Smooth muscle cell (in vitro differentiated cells): ENCODE data around the gene ARFGEF3. TPM values are rescaled to one million over a fixed set of nuclear protein-coding genes. Genes with fewer than 3 reads are reported as not detected.

Experiments used
- DNase-seq: peaks from one replicate; lab custom pipeline; 2025; ENCODE audit not compliant: unreplicated experiment; lab: John Stamatoyannopoulos, UW
- H2AFZ ChIP-seq: fragments of 200-600 bp; sonication (generic); 2 replicates; pipeline ENCODE4 v1.6.0; 2016; ENCODE audit warnings: antibody characterized with exemption, low read depth, mild to moderate bottlenecking
- H3F3A ChIP-seq: fragments of 200-600 bp; sonication (generic); 2 replicates; pipeline ENCODE4 v1.6.0; 2017; ENCODE audit warnings: antibody characterized with exemption, low read depth
- H3K27ac ChIP-seq: fragments of 200-600 bp; sonication (generic); 2 replicates; pipeline ENCODE4 v1.5.1; 2016; ENCODE audit warnings: low read depth, mild to moderate bottlenecking
- H3K27me3 ChIP-seq: fragments of 200-600 bp; sonication (generic); 2 replicates; pipeline ENCODE4 v1.6.1; 2016; ENCODE audit warnings: low read depth, mild to moderate bottlenecking
- H3K36me3 ChIP-seq: fragments of 200-600 bp; sonication (generic); 2 replicates; pipeline ENCODE4 v1.5.1; 2016; ENCODE audit warnings: low read depth
- H3K4me1 ChIP-seq: fragments of 200-600 bp; sonication (generic); 2 replicates; pipeline ENCODE4 v1.5.1; 2016; ENCODE audit warnings: low read depth
- H3K4me2 ChIP-seq: fragments of 200-600 bp; sonication (generic); 2 replicates; pipeline ENCODE4 v1.6.0; 2016; ENCODE audit warnings: mild to moderate bottlenecking
- H3K4me3 ChIP-seq: fragments of 200-600 bp; sonication (generic); 2 replicates; pipeline ENCODE4 v1.5.1; 2016; ENCODE audit warnings: mild to moderate bottlenecking
- H3K79me2 ChIP-seq: fragments of 200-600 bp; sonication (generic); 2 replicates; pipeline ENCODE4 v1.6.0; 2016; ENCODE audit warnings: low read depth, mild to moderate bottlenecking
- H3K9ac ChIP-seq: fragments of 200-600 bp; sonication (generic); 2 replicates; pipeline ENCODE4 v1.6.0; 2016; ENCODE audit warnings: low read depth
- H3K9me3 ChIP-seq: fragments of 200-600 bp; sonication (generic); replicated peaks from 2 replicates; pipeline ENCODE4 v1.5.1; 2016; ENCODE audit warnings: low read depth
- H4K20me1 ChIP-seq: fragments of 200-600 bp; sonication (generic); 2 replicates; pipeline ENCODE4 v1.6.0; 2016; ENCODE audit warnings: low read depth
- WGBS: methylation state at CpG from one replicate; pipeline ENCODE4 v1.1.7; 2016; ENCODE audit warnings: low lambda C conversion rate; 5-methylcytosine and 5-hydroxymethylcytosine counted together
- polyA plus RNA-seq: library from polyadenylated mRNA; unstranded; fragments of >200 nt; fragmentation: Nextera tagmentation; extraction: Ambion mirVana; gene quantifications from 2 replicates; pipeline ENCODE4 v1.2.1, GENCODE V29; 2016
- total RNA-seq: library from RNA; depleted of rRNA; stranded (reverse); fragments of >200 nt; gene quantifications from 2 replicates; pipeline ENCODE4 v1.2.3, GENCODE V29; 2014
- TF ChIP-seq, protein P1 (sequence below): fragments of 200-600 bp; sonication (generic); IDR thresholded peaks from 2 replicates; pipeline ENCODE4 v1.5.1; 2017; ENCODE audit warnings: borderline replicate concordance, mild to moderate bottlenecking, antibody characterized with exemption; ENCODE audit not compliant: insufficient read depth, poor library complexity, severe bottlenecking

ARFGEF3 gene
- total and polyA plus RNA-seq, 2 experiments from 2014 or later = 0.06 to 2.2 TPM

DNA sequence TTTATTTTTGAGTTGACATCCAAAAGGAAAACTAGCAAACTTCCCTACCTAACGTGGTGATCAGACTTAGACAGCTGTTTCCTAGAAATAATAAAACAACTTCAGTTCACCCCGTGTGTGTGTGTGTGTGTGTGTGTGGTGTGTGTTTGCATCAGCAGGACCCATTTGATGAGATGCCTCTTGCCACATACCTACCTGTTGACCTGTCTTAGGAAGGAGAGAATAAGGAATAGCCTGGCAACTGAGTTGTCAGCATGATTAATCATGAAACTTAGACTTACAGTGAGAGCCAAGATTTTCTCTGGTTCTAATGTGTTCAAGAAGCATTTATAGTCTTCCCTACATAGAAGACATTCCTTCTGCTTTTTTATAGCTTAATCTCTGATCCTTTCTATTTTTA, 72.6 kb downstream of the ARFGEF3 start:
- TF ChIP-seq, protein P1, sequence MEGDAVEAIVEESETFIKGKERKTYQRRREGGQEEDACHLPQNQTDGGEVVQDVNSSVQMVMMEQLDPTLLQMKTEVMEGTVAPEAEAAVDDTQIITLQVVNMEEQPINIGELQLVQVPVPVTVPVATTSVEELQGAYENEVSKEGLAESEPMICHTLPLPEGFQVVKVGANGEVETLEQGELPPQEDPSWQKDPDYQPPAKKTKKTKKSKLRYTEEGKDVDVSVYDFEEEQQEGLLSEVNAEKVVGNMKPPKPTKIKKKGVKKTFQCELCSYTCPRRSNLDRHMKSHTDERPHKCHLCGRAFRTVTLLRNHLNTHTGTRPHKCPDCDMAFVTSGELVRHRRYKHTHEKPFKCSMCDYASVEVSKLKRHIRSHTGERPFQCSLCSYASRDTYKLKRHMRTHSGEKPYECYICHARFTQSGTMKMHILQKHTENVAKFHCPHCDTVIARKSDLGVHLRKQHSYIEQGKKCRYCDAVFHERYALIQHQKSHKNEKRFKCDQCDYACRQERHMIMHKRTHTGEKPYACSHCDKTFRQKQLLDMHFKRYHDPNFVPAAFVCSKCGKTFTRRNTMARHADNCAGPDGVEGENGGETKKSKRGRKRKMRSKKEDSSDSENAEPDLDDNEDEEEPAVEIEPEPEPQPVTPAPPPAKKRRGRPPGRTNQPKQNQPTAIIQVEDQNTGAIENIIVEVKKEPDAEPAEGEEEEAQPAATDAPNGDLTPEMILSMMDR = no peak
- H3K4me3 ChIP-seq = no peak overlapping the region
- no peak for DNase-seq
- H3K9ac ChIP-seq = no peak overlapping the region
- no peaks in the 10 kb centered on the region for H3K79me2 ChIP-seq
- H3K9me3 ChIP-seq = no peaks in the 10 kb centered on the region
- WGBS = 58% methylated on average over 2 of the region's 2 CpGs
- H3K4me2 ChIP-seq = no peak overlapping the region
- no peaks in the 10 kb centered on the region for H3K36me3 ChIP-seq
- no peaks in the 10 kb centered on the region for H3F3A ChIP-seq
- H3K27ac ChIP-seq = no peak overlapping the region
- H3K27me3 ChIP-seq = no peaks in the 10 kb centered on the region
- no peaks in the 10 kb centered on the region for H4K20me1 ChIP-seq
- H2AFZ ChIP-seq = no peak overlapping the region
- no peaks in the 10 kb centered on the region for H3K4me1 ChIP-seq

DNA sequence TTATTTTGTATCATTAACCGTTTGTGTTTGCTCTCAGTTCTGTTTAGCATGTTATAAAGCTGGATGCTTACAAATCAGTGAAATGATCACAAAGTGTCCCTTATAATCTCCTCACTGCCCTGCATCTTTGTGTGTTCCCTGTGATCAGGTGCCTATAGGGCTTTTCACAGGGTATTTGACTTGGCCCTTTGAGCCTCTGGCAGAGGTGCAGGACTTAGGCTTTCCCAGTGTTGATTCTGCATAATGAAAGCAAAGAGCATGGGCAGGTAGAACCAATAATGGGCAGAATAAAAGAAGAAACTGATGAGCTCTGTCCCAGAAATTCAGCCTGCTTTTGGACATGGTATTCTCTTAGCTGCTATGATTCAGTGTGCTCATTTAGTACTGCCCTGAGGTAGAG, 73.5 kb downstream of the ARFGEF3 start:
- H3K4me2 ChIP-seq = no peak overlapping the region
- no peak for DNase-seq
- H3K9ac ChIP-seq = no peak overlapping the region
- H3K9me3 ChIP-seq = no peaks in the 10 kb centered on the region
- TF ChIP-seq, protein P1 = no peak
- no peaks in the 10 kb centered on the region for H3K4me1 ChIP-seq
- H2AFZ ChIP-seq = no peak overlapping the region
- H3F3A ChIP-seq = no peaks in the 10 kb centered on the region
- no peaks in the 10 kb centered on the region for H3K79me2 ChIP-seq
- no peaks in the 10 kb centered on the region for H4K20me1 ChIP-seq
- no peaks in the 10 kb centered on the region for H3K27me3 ChIP-seq
- H3K27ac ChIP-seq = no peak overlapping the region
- H3K36me3 ChIP-seq = no peaks in the 10 kb centered on the region
- H3K4me3 ChIP-seq = no peak overlapping the region
- WGBS = 73% methylated on average over 1 of the region's 1 CpG

DNA sequence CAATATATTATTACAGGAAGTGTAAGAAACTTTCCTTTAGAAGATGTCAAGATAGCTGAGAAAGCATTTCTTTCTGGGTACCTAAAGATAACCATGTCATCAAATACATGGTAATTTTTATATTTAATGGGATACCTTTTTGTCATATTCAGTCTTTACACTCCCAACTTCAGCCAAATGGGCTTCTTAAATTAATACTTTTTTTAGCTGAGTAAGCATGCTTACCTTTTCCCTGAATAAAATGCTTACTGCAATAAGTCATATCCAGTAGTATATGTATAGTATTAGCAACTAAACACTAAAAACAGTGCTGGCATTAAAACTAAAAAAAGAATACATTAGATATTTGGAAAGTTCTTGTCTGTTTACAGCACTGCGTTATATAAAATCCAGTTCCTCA, 74.0 kb downstream of the ARFGEF3 start:
- Histone ChIP-seq H3K4me1 (no peaks in the 10 kb centered on the region), H3K27ac (no peak overlapping the region), H3F3A (no peaks in the 10 kb centered on the region), H3K36me3 (no peaks in the 10 kb centered on the region), H4K20me1 (no peaks in the 10 kb centered on the region), H3K4me2 (peak overlapping the region; percentile 52), H3K4me3 (no peak overlapping the region), H2AFZ (peak overlapping the region; percentile 55), H3K9ac (no peak overlapping the region), H3K9me3 (no peaks in the 10 kb centered on the region), H3K27me3 (no peaks in the 10 kb centered on the region), H3K79me2 (no peaks in the 10 kb centered on the region)
- 43% methylated on average over 1 of the region's 1 CpG for WGBS
- no peak for DNase-seq
- TF ChIP-seq, protein P1 = no peak

DNA sequence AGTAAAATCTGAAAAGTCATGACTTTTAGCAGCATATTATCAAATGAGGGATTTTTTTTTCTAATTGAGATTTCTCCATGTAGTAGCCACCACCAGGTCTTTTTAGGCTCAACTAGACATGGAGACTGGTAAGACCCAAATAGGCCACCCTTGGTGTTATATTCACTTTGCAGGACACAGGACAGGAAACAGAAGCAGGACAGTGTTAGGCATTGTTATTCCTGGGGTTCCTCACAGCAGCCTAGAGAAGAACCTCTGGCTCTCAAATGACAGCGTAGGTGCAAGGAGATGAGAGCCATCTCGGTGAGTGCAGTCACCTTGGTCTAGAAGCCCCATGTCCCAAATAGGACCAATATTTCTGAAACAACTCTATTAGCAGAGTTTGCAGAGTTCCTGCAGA, 75.7 kb downstream of the ARFGEF3 start:
- no peak for DNase-seq
- no peaks in the 10 kb centered on the region for H3F3A ChIP-seq
- no peaks in the 10 kb centered on the region for H3K4me1 ChIP-seq
- no peak overlapping the region for H2AFZ ChIP-seq
- no peak overlapping the region for H3K9ac ChIP-seq
- WGBS = 81% methylated on average over 2 of the region's 2 CpGs
- H4K20me1 ChIP-seq = no peaks in the 10 kb centered on the region
- no peak overlapping the region for H3K4me3 ChIP-seq
- H3K79me2 ChIP-seq = no peaks in the 10 kb centered on the region
- no peak overlapping the region for H3K4me2 ChIP-seq
- no peaks in the 10 kb centered on the region for H3K36me3 ChIP-seq
- TF ChIP-seq, protein P1 = no peak
- no peaks in the 10 kb centered on the region for H3K9me3 ChIP-seq
- no peaks in the 10 kb centered on the region for H3K27me3 ChIP-seq
- H3K27ac ChIP-seq = no peak overlapping the region
